Activated CD4-positive, alpha-beta memory T cell treated with anti-CD3 and anti-CD28 coated beads, Interleukin-2, amount 10 ng/mL, durations not matched to agents 7 days and 5 days (primary cell): ENCODE results near the gene CTSH. TPM values are rescaled to one million over a fixed set of nuclear protein-coding genes. Genes with fewer than 3 reads are reported as not detected.
A peak's percentile ranks its signal among the peaks of the same experiment; 100 is the strongest.

Experiments used
- CTCF ChIA-PET: fragments of 350-600 bp; sonication (Branson Sonifier 250); formaldehyde crosslinking; loops from one replicate; lab custom pipeline; 2021; ENCODE audit warnings: antibody characterized with exemption, inconsistent platforms; lab: Charles Lee
- POLR2A ChIA-PET: fragments of 350-600 bp; sonication (Branson Sonifier 250); formaldehyde crosslinking; loops from one replicate; lab custom pipeline; 2021; ENCODE audit warnings: antibody characterized with exemption; lab: Charles Lee
- DNase-seq: peaks from one replicate; pipeline ENCODE4 v3.0.0-alpha.2; 2020
- H3K27ac Mint-ChIP-seq: one replicate; pipeline ENCODE4 v1.8.0; 2021; ENCODE audit warnings: mild to moderate bottlenecking, mixed read lengths
- H3K27me3 Mint-ChIP-seq: one replicate; pipeline ENCODE4 v1.8.0; 2021; ENCODE audit warnings: mixed read lengths
- H3K36me3 Mint-ChIP-seq: one replicate; pipeline ENCODE4 v1.8.0; 2021; ENCODE audit warnings: low read depth, mixed read lengths
- H3K4me1 Mint-ChIP-seq: one replicate; pipeline ENCODE4 v1.8.0; 2021; ENCODE audit warnings: mixed read lengths
- H3K4me3 Mint-ChIP-seq: one replicate; pipeline ENCODE4 v1.8.0; 2021; ENCODE audit warnings: mild to moderate bottlenecking, mixed read lengths
- H3K9me3 Mint-ChIP-seq: one replicate; pipeline ENCODE4 v1.8.0; 2021; ENCODE audit warnings: mixed read lengths
- total RNA-seq, 2 experiments: library from RNA; stranded (reverse); gene quantifications; one replicate each; pipeline ENCODE4 v1.2.3, GENCODE V29; 2021

The CTSH gene
- total RNA-seq, 2 experiments from 2014 or later = 257 to 273 TPM

GRCh38 chr15:78984041-78984440 is 39.2 kb upstream of the CTSH start:
- H3K27me3 Mint-ChIP-seq = peaks cover 11% of the 10 kb centered on the region
- H3K27ac Mint-ChIP-seq = no peak overlapping the region
- H3K4me3 Mint-ChIP-seq = no peak overlapping the region
- no peaks in the 10 kb centered on the region for H3K36me3 Mint-ChIP-seq
- POLR2A ChIA-PET = no interaction called here
- CTCF ChIA-PET = no interaction called here
- peaks cover 22% of the 10 kb centered on the region for H3K4me1 Mint-ChIP-seq
- H3K9me3 Mint-ChIP-seq = no peaks in the 10 kb centered on the region
- DNase-seq = no peak

GRCh38 chr15:78983146-78983918 is 38.5 kb upstream of the CTSH start:
- no peaks in the 10 kb centered on the region for H3K36me3 Mint-ChIP-seq
- ChIA-PET POLR2A (no interaction called here), CTCF (interaction anchor here (0.6 kb wide), 2 partner anchors 109 to 338 kb away, joined by 3 read pairs; no protein-coding TSS in a partner anchor)
- H3K27me3 Mint-ChIP-seq = peaks cover 11% of the 10 kb centered on the region
- peaks cover 19% of the 10 kb centered on the region for H3K4me1 Mint-ChIP-seq
- DNase-seq = no peak
- H3K4me3 Mint-ChIP-seq = no peak overlapping the region
- no peak overlapping the region for H3K27ac Mint-ChIP-seq
- H3K9me3 Mint-ChIP-seq = no peaks in the 10 kb centered on the region

DNA sequence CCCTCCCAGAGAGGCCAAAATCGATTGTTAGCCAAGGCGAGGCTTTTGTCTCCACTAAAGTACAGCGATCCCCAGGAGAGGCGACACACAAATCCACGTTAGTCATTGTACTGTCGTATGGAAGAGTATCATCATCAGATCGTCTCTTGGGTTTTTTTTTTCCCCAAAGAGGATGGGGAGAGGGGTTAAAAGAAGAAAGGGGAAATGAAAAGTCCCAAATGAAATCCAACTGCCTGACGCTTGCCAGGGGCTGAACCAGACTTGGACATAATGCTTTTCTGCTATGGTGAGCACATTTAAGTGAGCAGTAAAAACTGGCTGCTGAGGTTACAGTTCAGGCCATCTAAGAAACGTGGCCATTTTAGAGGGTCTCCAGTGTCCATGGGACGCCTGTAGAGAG is 37.9 kb upstream of the CTSH start:
- Mint-ChIP-seq H3K27me3 (peaks cover 11% of the 10 kb centered on the region), H3K4me1 (peaks cover 15% of the 10 kb centered on the region)

DNA sequence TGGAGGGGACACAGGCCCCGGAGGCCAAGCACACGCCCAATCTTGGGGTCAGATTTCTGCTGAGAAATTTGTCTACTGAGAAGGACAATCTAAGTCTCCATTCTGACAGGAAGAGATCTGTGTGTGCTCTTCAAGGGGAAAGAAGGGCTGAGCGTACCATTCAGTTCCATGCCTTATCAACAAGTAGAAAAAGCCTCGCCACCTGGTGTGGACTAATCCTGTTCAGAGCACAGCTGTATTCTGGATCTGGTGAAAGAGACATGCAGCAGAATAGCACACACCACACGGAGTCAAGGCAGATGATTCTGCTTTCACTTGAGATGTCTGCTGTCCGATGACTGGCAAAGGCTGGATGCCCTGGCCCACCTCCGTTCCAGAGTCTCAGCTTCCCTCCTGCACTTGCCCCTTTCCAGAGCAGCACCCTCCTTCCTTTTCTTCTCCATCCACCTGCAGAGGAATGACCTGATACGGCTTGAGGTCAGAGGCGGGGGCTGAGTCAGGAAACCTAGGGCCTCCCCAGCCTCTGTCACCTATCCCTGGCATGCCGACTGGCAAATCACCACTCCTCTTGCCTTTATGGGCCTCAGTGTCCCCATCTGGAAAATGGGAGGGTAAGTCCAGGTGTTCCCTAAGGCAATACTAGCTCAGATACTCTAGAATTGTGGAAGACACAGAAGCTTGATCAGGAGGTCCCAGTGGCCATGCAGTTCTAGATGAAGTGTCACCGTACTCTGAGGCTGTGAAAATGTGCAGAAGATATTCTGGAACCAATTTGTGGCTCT is 36.9 kb upstream of the CTSH start:
- POLR2A ChIA-PET = no interaction called here
- H3K4me3 Mint-ChIP-seq = no peak overlapping the region

More for the DNA sequence above, 37.9 kb upstream of the CTSH start:
- H3K4me3 Mint-ChIP-seq = no peak overlapping the region
- no peak overlapping the region for H3K27ac Mint-ChIP-seq
- no peaks in the 10 kb centered on the region for H3K9me3 Mint-ChIP-seq
- ChIA-PET POLR2A (no interaction called here), CTCF (interaction anchor here (6.9 kb wide), 1 partner anchor 74 kb away, joined by 49 read pairs; no protein-coding TSS in a partner anchor)
- no peak for DNase-seq
- H3K36me3 Mint-ChIP-seq = no peaks in the 10 kb centered on the region

GRCh38 chr15:78979456-78980320 is 34.8 kb upstream of the CTSH start:
- Mint-ChIP-seq H3K36me3 (no peaks in the 10 kb centered on the region), H3K27ac (no peak overlapping the region), H3K27me3 (peaks cover 8% of the 10 kb centered on the region), H3K4me1 (peaks cover 25% of the 10 kb centered on the region), H3K9me3 (no peaks in the 10 kb centered on the region), H3K4me3 (no peak overlapping the region)
- CTCF ChIA-PET = interaction anchor here (0.7 to 6.9 kb wide), 12 partner anchors 10 to 204 kb away, joined by 3 to 49 read pairs (median 3); partner anchors contain the start of gene MORF4L1
- peak; percentile 50 for DNase-seq
- POLR2A ChIA-PET = interaction anchor here (0.9 kb wide), 1 partner anchor 36 kb away, joined by 3 read pairs; the partner anchor contains the start of gene CTSH

More for the DNA sequence above, 36.9 kb upstream of the CTSH start:
- peaks cover 23% of the 10 kb centered on the region for H3K4me1 Mint-ChIP-seq
- CTCF ChIA-PET = interaction anchor here (1.3 to 6.9 kb wide), 4 partner anchors 12 to 73 kb away, joined by 3 to 49 read pairs (median 9); no protein-coding TSS in a partner anchor
- no peak for DNase-seq
- no peak overlapping the region for H3K27ac Mint-ChIP-seq
- peaks cover 11% of the 10 kb centered on the region for H3K27me3 Mint-ChIP-seq
- H3K9me3 Mint-ChIP-seq = no peaks in the 10 kb centered on the region
- no peaks in the 10 kb centered on the region for H3K36me3 Mint-ChIP-seq

DNA sequence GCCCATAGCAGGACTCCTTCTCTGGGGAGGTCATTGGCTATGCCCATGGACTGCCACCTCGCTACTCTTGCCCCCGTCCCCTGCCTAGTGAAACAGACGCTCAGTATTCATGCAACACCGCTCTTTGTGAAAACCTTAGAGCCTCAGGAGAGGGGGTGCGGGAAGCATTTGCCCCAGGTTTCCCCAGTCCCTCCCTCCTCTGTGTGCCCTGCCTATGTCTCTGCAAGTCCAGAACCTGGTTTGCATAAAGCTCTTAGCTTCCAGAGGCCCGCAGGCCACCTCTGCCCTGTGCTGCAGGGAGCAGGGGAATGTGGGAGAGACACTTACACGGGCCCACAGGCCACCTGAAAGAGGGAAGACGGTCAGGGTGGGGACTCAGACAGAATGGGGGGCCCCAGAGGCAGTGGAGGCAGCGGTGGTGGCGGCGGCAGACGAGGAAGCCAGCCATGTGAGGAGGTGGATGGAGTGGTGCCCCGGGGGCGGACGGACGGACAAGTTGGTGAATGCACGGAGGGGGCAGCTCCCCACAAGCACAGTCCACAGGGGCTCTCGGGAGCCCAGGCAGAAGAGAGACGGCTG is 33.8 kb upstream of the CTSH start:
- H3K4me1 Mint-ChIP-seq = peaks cover 25% of the 10 kb centered on the region
- H3K36me3 Mint-ChIP-seq = no peaks in the 10 kb centered on the region
- H3K27ac Mint-ChIP-seq = no peak overlapping the region
- H3K9me3 Mint-ChIP-seq = no peaks in the 10 kb centered on the region
- no peak overlapping the region for H3K4me3 Mint-ChIP-seq
- no peak for DNase-seq
- CTCF ChIA-PET = interaction anchor here (1.0 to 6.9 kb wide), 5 partner anchors 28 to 93 kb away, joined by 3 to 49 read pairs (median 4); no protein-coding TSS in a partner anchor
- H3K27me3 Mint-ChIP-seq = peaks cover 3% of the 10 kb centered on the region
- POLR2A ChIA-PET = interaction anchor here (1.2 kb wide), 1 partner anchor 35 kb away, joined by 3 read pairs; no protein-coding TSS in a partner anchor

DNA sequence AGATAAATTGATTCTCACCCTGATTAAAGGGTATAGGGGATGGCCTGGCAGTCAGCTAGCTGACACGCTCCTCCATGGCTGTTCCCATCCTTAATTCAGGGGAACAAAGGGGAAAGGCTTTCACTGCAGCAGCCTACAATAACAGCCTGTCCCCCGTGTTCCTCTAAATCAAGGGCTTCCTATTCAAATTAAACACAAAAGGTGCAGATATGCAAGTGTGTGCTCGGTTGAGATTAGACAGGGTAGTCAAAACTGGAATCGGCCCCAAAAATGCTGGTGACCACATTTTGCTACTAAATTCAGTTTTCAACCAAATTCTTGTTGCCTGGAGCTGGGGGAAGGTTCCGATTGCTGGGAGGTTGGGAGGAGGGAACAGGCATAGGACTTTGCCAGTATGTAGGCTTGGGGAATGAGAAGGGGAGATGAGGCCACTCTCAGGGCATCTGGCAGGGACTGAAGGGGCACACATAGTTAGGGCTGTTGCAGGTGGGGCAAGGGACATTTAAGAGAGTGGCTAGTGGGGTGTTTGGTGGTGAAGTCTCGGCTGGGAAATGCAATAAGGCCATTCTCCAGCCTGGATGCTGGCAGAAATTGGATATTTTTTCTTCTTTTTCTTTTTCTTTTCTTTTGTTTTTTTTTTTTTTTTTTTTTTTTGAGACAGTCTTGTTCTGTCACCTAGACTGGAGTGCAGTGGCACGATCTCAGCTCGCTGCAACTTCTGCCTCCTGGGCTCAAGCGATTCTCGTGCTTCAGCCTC is 32.9 kb upstream of the CTSH start:
- CTCF ChIA-PET = interaction anchor here (1.4 to 6.9 kb wide), 2 partner anchors 29 to 69 kb away, joined by 4 to 49 read pairs; no protein-coding TSS in a partner anchor
- DNase-seq = no peak
- Mint-ChIP-seq H3K27ac (peak overlapping the region; percentile 7), H3K4me3 (no peak overlapping the region), H3K27me3 (no peaks in the 10 kb centered on the region), H3K4me1 (peaks cover 25% of the 10 kb centered on the region), H3K9me3 (no peaks in the 10 kb centered on the region), H3K36me3 (no peaks in the 10 kb centered on the region)
- POLR2A ChIA-PET = interaction anchor here (1.2 kb wide), 1 partner anchor 34 kb away, joined by 3 read pairs; no protein-coding TSS in a partner anchor

DNA sequence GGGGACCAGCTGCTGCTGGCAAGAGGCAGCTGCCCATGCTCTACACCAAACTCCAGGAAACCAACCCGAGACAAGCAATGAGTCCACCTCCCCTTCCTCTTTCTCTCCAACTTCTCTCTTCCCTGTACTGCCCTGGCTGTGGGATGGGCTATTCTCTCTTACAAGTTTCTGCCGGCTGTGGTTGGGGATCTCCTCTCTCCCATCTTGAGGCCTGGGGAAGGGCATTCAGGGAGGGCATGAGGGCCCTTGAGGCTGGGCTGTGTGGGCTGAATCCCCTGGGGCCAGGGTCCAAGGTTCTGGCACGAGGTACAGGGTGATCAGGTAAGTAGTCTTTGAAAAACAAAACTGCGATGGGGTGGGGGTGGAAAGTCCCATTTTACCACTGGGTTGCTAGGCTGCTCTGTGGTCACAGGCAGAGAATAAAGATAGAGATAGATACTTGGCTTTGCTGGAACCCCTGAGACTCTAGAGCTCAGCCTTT is 32.3 kb upstream of the CTSH start:
- Mint-ChIP-seq H3K27me3 (no peaks in the 10 kb centered on the region), H3K4me1 (peaks cover 25% of the 10 kb centered on the region), H3K4me3 (no peak overlapping the region), H3K9me3 (no peaks in the 10 kb centered on the region), H3K36me3 (no peaks in the 10 kb centered on the region), H3K27ac (no peak overlapping the region)
- ChIA-PET CTCF (interaction anchor here (6.9 kb wide), 1 partner anchor 68 kb away, joined by 49 read pairs; no protein-coding TSS in a partner anchor), POLR2A (no interaction called here)
- peak; percentile 20 for DNase-seq

DNA sequence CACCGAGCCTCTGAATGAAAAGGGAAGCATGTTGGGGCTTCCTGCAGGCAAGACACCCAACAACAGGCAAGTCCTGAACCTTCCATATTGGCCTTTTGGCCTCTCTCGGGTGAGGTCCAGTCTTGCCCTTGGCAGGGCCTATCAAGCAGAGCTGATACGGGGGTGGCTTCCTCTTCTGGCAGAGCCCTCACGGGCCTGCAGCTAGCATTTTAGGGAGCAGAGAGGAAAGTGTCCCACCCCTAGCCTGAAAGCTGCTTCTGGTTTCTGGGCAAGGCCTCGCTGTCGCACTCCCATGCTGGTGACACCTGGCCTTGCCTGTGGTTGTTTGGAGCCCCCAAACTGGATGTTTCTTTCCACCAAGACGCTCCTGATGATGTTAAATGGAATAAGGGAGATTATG is 31.8 kb upstream of the CTSH start:
- Mint-ChIP-seq H3K4me3 (no peak overlapping the region), H3K27ac (no peak overlapping the region), H3K27me3 (no peaks in the 10 kb centered on the region), H3K36me3 (no peaks in the 10 kb centered on the region), H3K4me1 (peaks cover 25% of the 10 kb centered on the region), H3K9me3 (no peaks in the 10 kb centered on the region)
- DNase-seq = no peak
- ChIA-PET CTCF (interaction anchor here (6.9 kb wide), 1 partner anchor 68 kb away, joined by 49 read pairs; no protein-coding TSS in a partner anchor), POLR2A (no interaction called here)

GRCh38 chr15:78974272-78974918 is 29.5 kb upstream of the CTSH start:
- H3K4me3 Mint-ChIP-seq = no peak overlapping the region
- no peaks in the 10 kb centered on the region for H3K27me3 Mint-ChIP-seq
- H3K9me3 Mint-ChIP-seq = no peaks in the 10 kb centered on the region
- H3K27ac Mint-ChIP-seq = no peak overlapping the region
- ChIA-PET CTCF (no interaction called here), POLR2A (no interaction called here)
- no peaks in the 10 kb centered on the region for H3K36me3 Mint-ChIP-seq
- DNase-seq = no peak
- H3K4me1 Mint-ChIP-seq = peaks cover 21% of the 10 kb centered on the region
